Keratinocyte (primary cell): ENCODE measurements around the gene MVB12B. TPM values are rescaled to one million over a fixed set of nuclear protein-coding genes. Genes with fewer than 3 reads are reported as not detected.
A peak's percentile ranks its signal among the peaks of the same experiment; 100 is the strongest.

Experiments
- DNase-seq: peaks from one replicate; pipeline ENCODE4 v3.0.0-alpha.2; 2011; ENCODE audit warnings: low read depth, missing footprints, low spot score
- FAIRE-seq: peaks from 2 replicates; lab custom pipeline; 2011; peaks lifted over from hg19 to GRCh38; lab: Jason Lieb, UNC
- H2AFZ ChIP-seq: 2 replicates; pipeline ENCODE4 v1.6.0; 2012; ENCODE audit warnings: low read length, control low read depth, inconsistent platforms; ENCODE audit not compliant: control insufficient read depth
- H3K27ac ChIP-seq: 2 replicates; pipeline ENCODE4 v1.5.1; 2011; ENCODE audit warnings: low read length; ENCODE audit not compliant: control insufficient read depth, insufficient read depth
- H3K27me3 ChIP-seq: 3 replicates; pipeline ENCODE4 v1.6.0; 2011; ENCODE audit warnings: low read length; ENCODE audit not compliant: control insufficient read depth, insufficient read depth; ENCODE audit errors: extremely low read depth
- H3K36me3 ChIP-seq, 2 experiments: 2 replicates in 1 of 2; 3 replicates in 1 of 2; pipeline ENCODE4 v1.5.1; 2011; ENCODE audit warnings: low read length in 2 of 2, mild to moderate bottlenecking in 1 of 2; ENCODE audit not compliant: control insufficient read depth in 2 of 2, insufficient read depth in 2 of 2; ENCODE audit errors: extremely low read depth in 1 of 2
- H3K4me1 ChIP-seq: 3 replicates; pipeline ENCODE4 v1.5.1; 2011; ENCODE audit warnings: low read length; ENCODE audit not compliant: control insufficient read depth, insufficient read depth; ENCODE audit errors: extremely low read depth
- H3K4me2 ChIP-seq: 3 replicates; pipeline ENCODE4 v1.6.0; 2011; ENCODE audit warnings: low read depth, low read length; ENCODE audit not compliant: control insufficient read depth, insufficient read depth; ENCODE audit errors: extremely low read depth
- H3K4me3 ChIP-seq, 3 experiments: fragments of 200-600 bp in 1 of 3; sonication (generic) in 1 of 3; 2 replicates in 2 of 3; 3 replicates in 1 of 3; pipeline ENCODE4 v1.5.1; 2011 to 2016; ENCODE audit warnings: low read length in 3 of 3, mild to moderate bottlenecking in 3 of 3, control low read depth in 2 of 3, inconsistent platforms in 1 of 3, low read depth in 1 of 3, mixed read lengths in 1 of 3, mixed run types in 1 of 3, moderate library complexity in 1 of 3; ENCODE audit not compliant: control insufficient read depth in 2 of 3, insufficient read depth in 2 of 3; ENCODE audit errors: extremely low read depth in 1 of 3
- H3K79me2 ChIP-seq: 2 replicates; pipeline ENCODE4 v1.6.0; 2012; ENCODE audit warnings: low read length; ENCODE audit not compliant: control insufficient read depth, insufficient read depth
- H3K9ac ChIP-seq: 3 replicates; pipeline ENCODE4 v1.6.0; 2011; ENCODE audit warnings: low read length; ENCODE audit not compliant: control insufficient read depth, insufficient read depth; ENCODE audit errors: extremely low read depth
- H3K9me1 ChIP-seq: 3 replicates; pipeline ENCODE4 v1.6.0; 2011; ENCODE audit warnings: low read length; ENCODE audit not compliant: control insufficient read depth, insufficient read depth; ENCODE audit errors: extremely low read depth
- H3K9me3 ChIP-seq: 2 replicates; pipeline ENCODE4 v1.5.1; 2012; ENCODE audit warnings: low read depth, low read length; ENCODE audit not compliant: control insufficient read depth
- H4K20me1 ChIP-seq: 3 replicates; pipeline ENCODE4 v1.6.0; 2011; ENCODE audit warnings: low read length; ENCODE audit not compliant: control insufficient read depth, insufficient read depth; ENCODE audit errors: extremely low read depth
- CTCF ChIP-seq, 3 experiments: IDR thresholded peaks in 1 of 3; conservative IDR thresholded peaks in 1 of 3; optimal IDR thresholded peaks in 1 of 3; 2 replicates in 2 of 3; 3 replicates in 1 of 3; pipeline versions ENCODE3 to v1.5.1; 2011; ENCODE audit warnings: low read length in 3 of 3, mild to moderate bottlenecking in 3 of 3, moderate library complexity in 2 of 3, control low read depth in 1 of 3, inconsistent platforms in 1 of 3; ENCODE audit not compliant: insufficient read depth in 2 of 3; ENCODE audit errors: extremely low read depth in 1 of 3
- EZH2 ChIP-seq: IDR thresholded peaks from one replicate; pipeline ENCODE4 v1.6.1; 2012; ENCODE audit warnings: inconsistent platforms, mild to moderate bottlenecking, low read length, moderate library complexity
- dilution Hi-C: fragments of 300-500 bp; cut with MboI; formaldehyde crosslinking; loops from one replicate; pipeline ENCODE4 v1.7.0; 2020; ENCODE audit warnings: low sequenced_read_pairs; ENCODE audit not compliant: extremely low pct_ligation_motif_present
- polyA plus RNA-seq, 5 experiments: library from polyadenylated mRNA; depleted of rRNA in 3 of 5; stranded (reverse) in 3 of 5; stranded (forward) in 1 of 5; unstranded in 1 of 5; fragments of >200 nt; gene quantifications; 1 replicate in 1 of 5; 2 replicates in 3 of 5; 3 replicates in 1 of 5; pipeline versions ENCODE4 v1.2.1 to v1.2.3, GENCODE V29; 2011 to 2012; ENCODE audit warnings: missing spikeins in 2 of 5, low read depth in 1 of 5, low replicate concordance in 1 of 5

MVB12B gene
- polyA plus RNA-seq, 1 donor (not counting 4 experiments of a cell fraction or from before 2014, with no cell fraction given) = 1.2 TPM

DNA sequence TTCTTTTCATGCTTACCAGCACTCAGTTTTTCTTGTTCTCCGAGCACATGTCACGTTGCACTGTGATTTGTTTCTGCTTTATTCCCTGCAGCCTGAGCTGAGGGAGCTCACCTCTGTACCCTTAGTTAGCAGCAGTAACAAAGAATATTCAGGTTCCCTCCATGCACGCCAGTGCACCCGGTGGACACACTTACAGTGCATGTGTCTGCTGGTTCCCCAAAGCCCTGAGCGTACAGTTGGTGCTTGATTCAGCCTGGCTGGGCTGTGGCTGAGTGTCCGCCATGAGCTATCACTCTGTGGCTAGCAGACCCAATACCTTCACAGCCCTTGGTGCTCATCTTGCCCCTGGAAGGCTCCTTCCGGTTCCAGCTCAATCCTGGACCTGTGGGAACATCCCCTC lies 93.5 kb downstream of the MVB12B start:
- dilution Hi-C loops = no loop called here
- peaks cover 5% of the 10 kb centered on the region for H3K4me1 ChIP-seq
- H3K9me1 ChIP-seq = no peaks in the 10 kb centered on the region
- TF ChIP-seq EZH2 (no peak), CTCF (optimal IDR thresholded peaks at IDR 0.05 in 1 of 3, IDR thresholded peaks at IDR 0.05 in 1 of 3, conservative IDR thresholded peaks at IDR 0.05 in 1 of 3; ENCODE audit: extremely low read depth in 1 of 3, insufficient read depth in 2 of 3, low read length in 3 of 3) (no peak)
- H2AFZ ChIP-seq = no peak overlapping the region
- no peak for FAIRE-seq
- H4K20me1 ChIP-seq = no peaks in the 10 kb centered on the region
- H3K27me3 ChIP-seq = no peaks in the 10 kb centered on the region
- H3K27ac ChIP-seq = no peak overlapping the region
- H3K4me3 ChIP-seq = no peak overlapping the region
- no peak for DNase-seq
- H3K9ac ChIP-seq = no peak overlapping the region
- H3K36me3 ChIP-seq = no peaks in the 10 kb centered on the region
- no peaks in the 10 kb centered on the region for H3K79me2 ChIP-seq
- no peaks in the 10 kb centered on the region for H3K9me3 ChIP-seq
- H3K4me2 ChIP-seq = no peak overlapping the region

DNA sequence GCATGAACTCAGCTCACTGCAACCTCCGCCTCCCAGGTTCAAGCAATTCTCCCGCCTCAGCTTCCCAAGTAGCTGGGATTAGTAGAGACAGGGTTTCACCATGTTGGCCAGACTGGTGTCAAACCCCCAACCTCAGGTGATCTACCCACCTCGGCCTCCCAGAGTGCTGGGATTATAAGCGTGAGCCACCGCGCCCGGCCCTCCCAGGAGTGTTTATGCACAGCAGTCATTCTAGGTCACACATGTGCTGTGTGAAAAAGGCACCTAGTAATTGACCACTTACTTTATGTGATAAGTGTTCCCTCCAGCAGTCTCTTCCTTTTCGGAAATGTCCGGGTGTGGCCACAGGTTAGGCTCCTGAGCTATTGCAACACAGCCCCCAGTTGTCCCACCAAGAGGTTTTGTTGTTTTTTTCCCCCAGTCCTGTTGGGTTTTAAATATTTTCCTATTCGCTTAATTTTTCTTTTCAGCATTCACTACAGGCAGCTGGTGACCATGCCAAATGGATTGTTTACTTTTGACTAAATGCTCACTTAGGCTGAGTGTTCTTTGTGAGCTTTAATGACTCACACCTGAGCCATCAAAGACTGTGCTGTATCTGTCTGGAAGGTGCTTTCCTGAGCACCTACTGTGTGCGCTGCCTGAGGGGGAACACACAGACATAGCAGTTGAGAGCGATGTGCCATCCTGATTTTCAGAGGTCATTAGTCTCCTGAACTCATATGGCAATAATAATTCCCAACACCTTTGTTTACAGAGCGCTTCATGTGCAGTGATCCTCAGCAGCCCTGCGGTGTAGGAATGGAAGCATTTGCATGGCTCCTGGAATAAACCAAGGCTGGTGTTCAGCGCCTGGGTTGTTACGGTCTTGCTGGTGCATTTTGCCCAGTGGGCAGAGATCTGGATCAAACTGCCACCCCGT lies 94.3 kb downstream of the MVB12B start:
- H4K20me1 ChIP-seq = no peaks in the 10 kb centered on the region
- no peaks in the 10 kb centered on the region for H3K36me3 ChIP-seq
- peak; percentile 66 for FAIRE-seq
- H3K79me2 ChIP-seq = no peaks in the 10 kb centered on the region
- H3K9me1 ChIP-seq = no peaks in the 10 kb centered on the region
- H3K27ac ChIP-seq = no peak overlapping the region
- TF ChIP-seq EZH2 (no peak), CTCF (optimal IDR thresholded peaks at IDR 0.05 in 1 of 3, IDR thresholded peaks at IDR 0.05 in 1 of 3, conservative IDR thresholded peaks at IDR 0.05 in 1 of 3; ENCODE audit: extremely low read depth in 1 of 3, insufficient read depth in 2 of 3, low read length in 3 of 3) (no peak)
- H3K4me1 ChIP-seq = peaks cover 5% of the 10 kb centered on the region
- dilution Hi-C loops = no loop called here
- H3K9me3 ChIP-seq = no peaks in the 10 kb centered on the region
- H3K27me3 ChIP-seq = no peaks in the 10 kb centered on the region
- DNase-seq = no peak
- no peak overlapping the region for H3K4me3 ChIP-seq
- H3K4me2 ChIP-seq = no peak overlapping the region
- no peak overlapping the region for H2AFZ ChIP-seq
- no peak overlapping the region for H3K9ac ChIP-seq
